Activated CD4-positive, CD25-positive, alpha-beta regulatory T cell (primary cell): ENCODE measurements around the gene TMEM176B.

Experiments
- DNase-seq, 4 experiments: peaks; one replicate each; lab custom pipeline; 2025; lab: John Stamatoyannopoulos, UW

The TMEM176B gene

DNA sequence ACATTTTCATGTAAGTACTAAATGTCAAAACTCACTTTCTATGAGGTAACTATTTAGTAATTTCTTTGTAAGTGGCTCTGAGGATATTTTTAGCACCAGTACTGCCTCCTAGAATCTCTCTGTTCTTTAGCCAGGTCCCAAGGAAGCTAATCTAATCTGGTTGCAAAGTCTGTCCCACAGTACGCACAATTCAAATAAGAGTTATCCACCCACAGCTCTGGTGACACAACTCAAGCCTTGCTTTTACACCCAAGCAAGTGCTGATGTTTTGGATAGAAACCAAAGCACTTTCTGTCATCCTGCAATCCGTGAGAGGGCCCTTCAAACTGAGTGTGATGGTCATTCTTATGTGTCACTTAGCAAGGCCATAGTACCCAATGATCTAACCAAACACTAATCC is 48.5 kb downstream of the TMEM176B start:
- DNase-seq: no peak

DNA sequence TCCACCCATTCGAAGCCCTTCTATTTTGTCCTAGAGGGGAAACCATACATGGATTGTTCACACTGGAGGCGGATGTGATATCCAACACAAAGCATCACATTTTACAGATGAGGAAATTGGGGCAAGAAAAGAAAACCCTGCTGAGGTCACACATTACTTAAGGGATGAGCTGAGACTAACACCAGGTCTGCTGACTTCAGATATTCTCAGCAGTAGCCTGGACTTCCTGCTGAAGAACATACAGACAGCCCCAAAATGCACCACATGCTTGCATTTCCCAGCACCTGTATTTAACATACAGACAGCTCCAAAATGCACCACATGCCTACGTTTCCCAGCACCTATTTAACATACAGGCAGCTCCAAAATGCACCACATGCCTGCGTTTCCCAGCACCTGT is 51.8 kb downstream of the TMEM176B start:
- DNase-seq: no peak

DNA sequence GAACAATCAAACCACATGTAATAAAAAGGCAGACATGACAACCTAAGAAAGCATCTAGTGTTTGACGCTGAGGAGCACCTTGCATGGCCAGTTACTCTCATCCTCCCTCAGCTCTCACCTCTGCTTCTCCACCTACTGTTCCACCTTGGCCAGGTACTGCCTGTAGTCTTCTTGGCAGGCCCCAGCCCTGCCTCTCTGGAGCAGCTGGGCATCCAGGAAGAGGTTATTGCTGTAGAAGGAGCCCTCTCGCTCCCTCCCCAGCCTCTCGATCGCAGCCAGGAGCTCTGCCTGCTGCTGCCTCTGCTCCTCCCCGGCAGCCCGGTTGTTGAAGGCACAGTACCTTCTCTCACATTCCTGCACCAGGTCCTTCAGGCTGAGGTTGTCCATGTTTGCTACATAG is 53.2 kb downstream of the TMEM176B start:
- no peak for DNase-seq

DNA sequence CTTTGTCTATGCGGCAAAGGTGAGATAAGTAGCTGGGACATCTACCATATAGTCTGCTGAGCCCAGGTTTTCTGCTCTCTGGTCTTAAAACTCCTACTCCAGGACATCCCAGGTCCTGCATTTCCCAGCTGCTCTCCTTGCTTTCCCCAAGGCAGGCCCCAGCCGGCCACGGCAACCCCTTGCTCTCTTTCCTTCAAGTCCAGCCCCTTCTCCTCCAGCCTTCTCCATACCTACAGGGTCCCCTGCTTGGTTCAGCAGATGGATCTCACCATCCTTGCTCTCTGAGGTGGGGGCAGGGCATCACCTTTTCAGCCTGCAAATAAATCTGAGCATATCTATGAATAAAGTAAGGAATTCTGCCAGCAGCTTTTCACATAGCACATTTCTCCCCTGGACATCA is 54.3 kb downstream of the TMEM176B start:
- no peak for DNase-seq

DNA sequence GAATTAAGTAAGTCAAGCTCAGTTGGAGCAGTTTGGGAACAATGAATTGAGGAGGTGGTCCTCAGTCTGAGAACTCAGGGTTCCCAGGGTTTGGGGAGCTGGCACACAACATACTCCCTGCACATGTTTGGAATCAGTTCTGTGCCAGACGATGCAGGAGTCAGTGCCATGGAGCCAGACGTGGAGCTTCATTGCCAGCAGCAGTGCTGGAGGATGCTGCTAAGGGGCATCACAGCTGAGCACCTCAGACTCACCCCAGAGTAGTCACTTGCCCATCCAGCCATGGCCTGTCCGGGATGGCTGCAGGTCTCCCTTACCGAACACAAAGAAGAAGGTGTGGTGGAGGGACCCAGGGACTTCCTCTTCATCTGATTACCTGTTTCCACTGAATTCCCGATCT is 55.1 kb downstream of the TMEM176B start:
- DNase-seq: no peak

DNA sequence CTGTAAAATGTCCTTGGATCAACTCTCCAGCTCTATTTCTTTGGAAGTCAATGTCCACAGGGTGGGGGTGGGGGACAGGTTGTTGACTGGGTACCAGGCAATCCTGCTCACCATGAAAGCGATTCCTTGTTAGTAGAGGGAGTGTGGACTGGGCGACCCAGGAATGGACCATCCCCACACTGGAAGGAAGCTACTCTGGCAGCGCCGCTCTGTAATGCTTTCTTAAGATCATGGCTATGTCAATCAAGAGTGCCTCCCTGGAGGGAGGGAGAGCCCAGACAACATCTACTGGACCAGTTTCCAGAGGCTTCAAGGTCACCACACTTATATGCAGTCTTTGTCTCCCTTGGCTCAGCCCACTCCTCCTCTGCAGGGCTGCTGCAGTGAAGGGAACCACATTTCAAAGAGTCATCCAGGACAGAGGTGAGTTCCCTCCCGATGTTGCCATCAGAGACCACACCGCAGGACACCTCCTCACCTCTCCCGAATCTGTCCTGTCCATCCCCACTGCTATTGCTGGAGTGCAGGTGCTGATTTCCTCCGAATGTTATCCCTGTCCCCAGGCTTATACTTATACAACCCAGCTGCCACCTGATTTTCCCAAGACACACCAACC is 56.0 kb downstream of the TMEM176B start:
- DNase-seq: no peak

DNA sequence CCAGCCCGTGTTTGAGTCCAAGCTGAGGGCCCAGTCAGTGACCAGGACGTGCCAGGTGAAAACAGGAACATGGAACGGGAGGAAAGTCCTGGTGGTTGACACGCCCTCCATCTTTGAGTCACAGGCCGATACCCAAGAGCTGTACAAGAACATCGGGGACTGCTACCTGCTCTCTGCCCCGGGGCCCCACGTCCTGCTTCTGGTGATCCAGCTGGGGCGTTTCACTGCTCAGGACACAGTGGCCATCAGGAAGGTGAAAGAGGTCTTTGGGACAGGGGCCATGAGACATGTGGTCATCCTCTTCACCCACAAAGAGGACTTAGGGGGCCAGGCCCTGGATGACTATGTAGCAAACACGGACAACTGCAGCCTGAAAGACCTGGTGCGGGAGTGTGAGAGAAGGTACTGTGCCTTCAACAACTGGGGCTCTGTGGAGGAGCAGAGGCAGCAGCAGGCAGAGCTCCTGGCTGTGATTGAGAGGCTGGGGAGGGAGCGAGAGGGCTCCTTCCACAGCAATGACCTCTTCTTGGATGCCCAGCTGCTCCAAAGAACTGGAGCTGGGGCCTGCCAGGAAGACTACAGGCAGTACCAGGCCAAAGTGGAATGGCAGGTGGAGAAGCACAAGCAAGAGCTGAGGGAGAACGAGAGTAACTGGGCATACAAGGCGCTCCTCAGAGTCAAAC is 57.7 kb downstream of the TMEM176B start:
- DNase-seq: no peak
